ENCODE results near the gene VTN. TPM values are rescaled to one million over a fixed set of nuclear protein-coding genes. Genes with fewer than 3 reads are reported as not detected.
A peak's percentile ranks its signal among the peaks of the same experiment; 100 is the strongest.

VTN gene
- total RNA-seq, 2 experiments from 2014 or later: 0.28 TPM; not detected in 1

DNA sequence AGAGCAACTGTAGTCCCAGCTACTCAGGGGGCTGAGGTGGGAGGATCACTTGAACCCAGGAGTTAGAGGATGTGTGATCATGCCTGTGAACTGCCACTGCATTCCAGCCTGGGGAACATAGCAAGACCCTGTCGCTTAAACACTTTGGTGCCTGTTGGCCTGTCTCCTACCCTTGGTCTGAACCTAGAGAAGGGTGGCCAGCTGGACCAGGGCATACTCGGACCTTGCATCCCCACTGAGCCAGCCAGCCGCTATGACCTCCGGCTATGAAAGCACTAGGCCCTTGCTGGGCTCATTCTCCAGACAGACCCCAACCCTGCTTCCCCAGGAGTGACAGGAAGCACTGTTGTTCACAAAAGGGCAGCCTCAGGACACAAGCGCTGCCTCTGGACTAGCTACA is 39.4 kb downstream of the VTN start:
- no peak for ATAC-seq (ENCODE audit: low read depth)
- H3K36me3 Mint-ChIP-seq: peaks cover 1% of the 10 kb centered on the region
- H3K4me1 Mint-ChIP-seq: peaks cover 14% of the 10 kb centered on the region
- DNase-seq: no peak
- H3K4me3 Mint-ChIP-seq: no peak overlapping the region
- no peak overlapping the region for H3K27ac Mint-ChIP-seq
- POLR2A ChIA-PET: interaction anchor here (0.9 kb wide), 1 partner anchor 10 kb away, joined by 3 read pairs; no protein-coding TSS in a partner anchor
- H3K9me3 Mint-ChIP-seq: no peaks in the 10 kb centered on the region
- no peaks in the 10 kb centered on the region for H3K27me3 Mint-ChIP-seq

DNA sequence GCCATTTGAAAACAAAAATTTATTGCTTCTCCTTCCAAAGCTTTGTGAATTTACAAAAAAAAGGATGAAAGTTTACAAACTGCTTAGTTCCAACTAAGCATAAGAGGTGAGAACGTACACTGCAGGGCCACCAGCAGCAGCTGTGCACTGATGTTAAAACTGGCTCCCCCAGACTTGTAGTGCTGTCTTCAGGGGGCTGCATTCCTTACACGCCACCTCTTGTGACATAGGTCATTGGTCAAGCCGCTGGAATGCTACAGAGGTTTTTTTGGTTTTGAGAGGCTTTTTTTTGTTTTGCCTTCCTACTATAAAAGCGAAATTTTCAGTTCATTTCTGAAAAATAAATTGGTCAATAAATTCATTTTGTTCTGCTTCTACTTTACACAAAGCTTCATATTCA is 41.8 kb downstream of the VTN start:
- no peak overlapping the region for H3K27ac Mint-ChIP-seq
- ATAC-seq (ENCODE audit: low read depth) (no peak), DNase-seq (no peak)
- no peak overlapping the region for H3K4me3 Mint-ChIP-seq
- peaks cover 2% of the 10 kb centered on the region for H3K4me1 Mint-ChIP-seq
- H3K9me3 Mint-ChIP-seq: no peaks in the 10 kb centered on the region
- peaks cover 1% of the 10 kb centered on the region for H3K36me3 Mint-ChIP-seq
- POLR2A ChIA-PET: no interaction called here
- H3K27me3 Mint-ChIP-seq: no peaks in the 10 kb centered on the region

GRCh38 chr17:28327709-28328108 is 42.4 kb downstream of the VTN start:
- ATAC-seq (ENCODE audit: low read depth) (no peak), DNase-seq (no peak)
- Mint-ChIP-seq H3K9me3 (no peaks in the 10 kb centered on the region), H3K4me3 (no peak overlapping the region), H3K27me3 (no peaks in the 10 kb centered on the region), H3K4me1 (peaks cover 4% of the 10 kb centered on the region), H3K27ac (no peak overlapping the region), H3K36me3 (peaks cover 1% of the 10 kb centered on the region)
- POLR2A ChIA-PET: no interaction called here

- H3K36me3 Mint-ChIP-seq: peaks cover 1% of the 10 kb centered on the region
- no peak overlapping the region for H3K27ac Mint-ChIP-seq
- no peaks in the 10 kb centered on the region for H3K27me3 Mint-ChIP-seq
- H3K4me3 Mint-ChIP-seq: no peak overlapping the region
- H3K9me3 Mint-ChIP-seq: no peaks in the 10 kb centered on the region
- no peak for DNase-seq
- H3K4me1 Mint-ChIP-seq: peaks cover 2% of the 10 kb centered on the region
- no peak for ATAC-seq (ENCODE audit: low read depth)
- POLR2A ChIA-PET: no interaction called here
These were observed 43.0 kb downstream of the VTN start for GRCh38 chr17:28327031-28327607.

- POLR2A ChIA-PET: interaction anchor here (1.1 kb wide), 1 partner anchor 10 kb away, joined by 5 read pairs; the partner anchor contains the start of genes IFT20 and TNFAIP1
These were observed 44.0 kb downstream of the VTN start for GRCh38 chr17:28326114-28326513.

DNA sequence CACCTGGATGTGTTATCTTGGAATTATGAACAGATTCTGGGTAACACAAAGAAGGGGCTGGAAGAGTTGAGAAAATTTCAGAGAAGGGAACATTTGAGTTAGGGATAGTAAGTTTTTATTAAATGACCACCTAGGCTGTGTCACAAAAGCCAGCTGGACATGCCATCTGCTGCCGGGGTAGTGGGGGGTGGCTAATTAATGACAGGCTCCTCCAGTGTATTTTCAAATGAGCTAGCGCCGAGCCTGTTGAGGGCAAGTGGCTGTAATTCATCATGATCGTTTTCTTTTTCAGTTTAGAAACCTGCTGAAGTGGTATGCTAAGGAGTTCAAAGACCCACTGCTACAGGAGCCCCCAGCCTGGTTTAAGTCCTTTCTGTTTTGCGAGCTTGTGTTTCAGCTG is 44.9 kb downstream of the VTN start:
- Mint-ChIP-seq H3K4me1 (peaks cover 14% of the 10 kb centered on the region), H3K9me3 (no peaks in the 10 kb centered on the region), H3K36me3 (peaks cover 4% of the 10 kb centered on the region), H3K27me3 (no peaks in the 10 kb centered on the region), H3K27ac (no peak overlapping the region), H3K4me3 (no peak overlapping the region)
- DNase-seq (no peak), ATAC-seq (ENCODE audit: low read depth) (no peak)
- POLR2A ChIA-PET: interaction anchor here (1.1 kb wide), 1 partner anchor 10 kb away, joined by 5 read pairs; the partner anchor contains the start of genes IFT20 and TNFAIP1

More at GRCh38 chr17:28326114-28326513, 44.0 kb downstream of the VTN start:
- ATAC-seq (ENCODE audit: low read depth): no peak
- H3K4me3 Mint-ChIP-seq: no peak overlapping the region
- no peak overlapping the region for H3K27ac Mint-ChIP-seq
- H3K27me3 Mint-ChIP-seq: no peaks in the 10 kb centered on the region
- H3K4me1 Mint-ChIP-seq: peaks cover 8% of the 10 kb centered on the region
- peaks cover 1% of the 10 kb centered on the region for H3K36me3 Mint-ChIP-seq
- no peak for DNase-seq
- H3K9me3 Mint-ChIP-seq: no peaks in the 10 kb centered on the region

- no peaks in the 10 kb centered on the region for H3K27me3 Mint-ChIP-seq
- POLR2A ChIA-PET: no interaction called here
- no peak overlapping the region for H3K4me3 Mint-ChIP-seq
- H3K27ac Mint-ChIP-seq: no peak overlapping the region
- H3K36me3 Mint-ChIP-seq: peaks cover 4% of the 10 kb centered on the region
- ATAC-seq (ENCODE audit: low read depth) (no peak), DNase-seq (no peak)
- no peaks in the 10 kb centered on the region for H3K9me3 Mint-ChIP-seq
- H3K4me1 Mint-ChIP-seq: peaks cover 19% of the 10 kb centered on the region
These were observed 45.3 kb downstream of the VTN start for GRCh38 chr17:28324781-28325180.

DNA sequence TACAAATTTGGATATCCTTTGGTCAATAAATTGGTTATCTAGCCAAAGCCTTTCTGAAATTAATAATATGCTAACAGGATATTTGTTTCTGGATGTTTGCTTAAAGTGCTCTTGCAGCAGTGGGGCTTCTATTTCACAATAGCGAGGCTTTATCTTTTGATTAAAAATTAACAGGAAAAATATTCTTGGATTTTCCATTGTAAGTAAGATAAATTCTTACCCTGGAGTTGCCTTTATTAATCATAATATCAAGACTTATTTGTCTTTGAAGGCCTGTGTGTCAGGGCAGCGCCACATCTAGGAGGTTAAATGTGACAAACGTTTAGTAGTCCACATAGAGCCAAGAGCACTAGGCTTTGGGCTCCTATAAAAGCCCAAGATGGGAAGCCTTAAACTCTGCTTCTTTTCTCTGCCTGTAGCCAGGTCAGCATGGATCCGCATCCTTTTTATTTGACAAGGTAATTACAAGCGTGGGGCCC is 45.8 kb downstream of the VTN start:
- Mint-ChIP-seq H3K36me3 (peaks cover 4% of the 10 kb centered on the region), H3K9me3 (no peaks in the 10 kb centered on the region), H3K4me3 (no peak overlapping the region), H3K4me1 (peaks cover 19% of the 10 kb centered on the region), H3K27me3 (no peaks in the 10 kb centered on the region), H3K27ac (no peak overlapping the region)
- ATAC-seq (ENCODE audit: low read depth): no peak
- POLR2A ChIA-PET: no interaction called here
- DNase-seq: no peak

- no peaks in the 10 kb centered on the region for H3K27me3 Mint-ChIP-seq
- peak overlapping the region; percentile 47 for H3K27ac Mint-ChIP-seq
- peaks cover 32% of the 10 kb centered on the region for H3K4me1 Mint-ChIP-seq
- DNase-seq (no peak), ATAC-seq (ENCODE audit: low read depth) (no peak)
- H3K4me3 Mint-ChIP-seq: peak overlapping the region; percentile 84
- H3K36me3 Mint-ChIP-seq: peaks cover 3% of the 10 kb centered on the region
- H3K9me3 Mint-ChIP-seq: no peaks in the 10 kb centered on the region
- POLR2A ChIA-PET: interaction anchor here (1.5 to 3.6 kb wide), 3 partner anchors 11 to 37 kb away, joined by 3 to 24 read pairs (median 19); partner anchors contain the start of genes IFT20, POLDIP2 and TNFAIP1
These were observed 49.7 kb downstream of the VTN start for GRCh38 chr17:28320215-28321061.

DNA sequence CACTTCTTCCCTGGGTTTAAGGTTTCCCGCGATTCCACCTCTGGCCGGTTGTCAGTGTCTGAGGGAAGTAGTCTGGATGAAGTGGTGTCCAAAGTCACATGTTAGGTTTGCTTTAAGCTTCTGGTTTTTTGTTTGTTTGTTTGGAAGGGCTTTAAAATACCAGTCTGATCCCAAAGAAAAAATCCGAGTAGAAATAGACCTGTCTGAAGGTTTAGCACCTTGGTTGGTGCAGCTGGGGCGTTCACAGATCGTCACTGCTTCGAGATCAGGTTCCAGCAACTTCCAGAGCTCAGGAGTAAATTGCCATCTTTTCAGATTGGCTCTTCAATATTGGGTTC is 50.5 kb downstream of the VTN start:
- no peaks in the 10 kb centered on the region for H3K27me3 Mint-ChIP-seq
- H3K4me3 Mint-ChIP-seq: peak overlapping the region; percentile 84
- no peak for DNase-seq
- POLR2A ChIA-PET: interaction anchor here (3.3 to 3.6 kb wide), 2 partner anchors 16 to 38 kb away, joined by 19 to 24 read pairs; partner anchors contain the start of genes IFT20, POLDIP2 and TNFAIP1
- no peak for ATAC-seq (ENCODE audit: low read depth)
- peak overlapping the region; percentile 86 for H3K27ac Mint-ChIP-seq
- H3K36me3 Mint-ChIP-seq: peaks cover 3% of the 10 kb centered on the region
- no peaks in the 10 kb centered on the region for H3K9me3 Mint-ChIP-seq
- peaks cover 32% of the 10 kb centered on the region for H3K4me1 Mint-ChIP-seq

- H3K4me1 Mint-ChIP-seq: peaks cover 32% of the 10 kb centered on the region
These were observed 51.1 kb downstream of the VTN start, which contains the start of gene TMEM97 for GRCh38 chr17:28318759-28319597. Gene TMEM97, plus strand, starts transcription at chr17:28319200. Its CDS starts 40 bp downstream, at chr17:28319240.

GRCh38 chr17:28317966-28318758 is 51.9 kb downstream of the VTN start:
- Mint-ChIP-seq H3K4me3 (peak overlapping the region; percentile 84), H3K36me3 (peaks cover 3% of the 10 kb centered on the region), H3K9me3 (no peaks in the 10 kb centered on the region), H3K4me1 (peaks cover 32% of the 10 kb centered on the region), H3K27me3 (no peaks in the 10 kb centered on the region), H3K27ac (peak overlapping the region; percentile 86)
- POLR2A ChIA-PET: interaction anchor here (0.7 to 3.6 kb wide), 5 partner anchors 14 to 277 kb away, joined by 3 to 24 read pairs (median 5); partner anchors contain the start of genes IFT20, POLDIP2 and TNFAIP1
- no peak for DNase-seq
- ATAC-seq (ENCODE audit: low read depth): no peak

More at GRCh38 chr17:28318759-28319597, 51.1 kb downstream of the VTN start, which contains the start of gene TMEM97:
- Mint-ChIP-seq H3K27ac (peak within 1 kb of the TSS; percentile 86), H3K4me3 (peak within 1 kb of the TSS; percentile 84), H3K36me3 (peaks cover 3% of the 10 kb centered on the region), H3K9me3 (no peaks in the 10 kb centered on the region), H3K27me3 (no peaks in the 10 kb centered on the region)
- POLR2A ChIA-PET: interaction anchor here (0.7 to 3.6 kb wide), 4 partner anchors 14 to 278 kb away, joined by 3 to 24 read pairs (median 12); partner anchors contain the start of genes IFT20, POLDIP2 and TNFAIP1
- DNase-seq (peak; percentile 95), ATAC-seq (ENCODE audit: low read depth) (peak; percentile 99)
